Measurements from ENCODE around the gene KISS1. TPM values are rescaled to one million over a fixed set of nuclear protein-coding genes. Genes with fewer than 3 reads are reported as not detected.

Gene KISS1
- polyA plus RNA-seq, 1 donor (not counting 4 experiments of a cell fraction or from before 2014, with no cell fraction given): not detected

GRCh38 chr1:204161609-204162493 lies 34.4 kb downstream of the KISS1 start:
- Histone ChIP-seq H3K79me2 (ENCODE audit: control insufficient read depth, insufficient read depth, low read length) (no peaks in the 10 kb centered on the region), H2AFZ (ENCODE audit: control insufficient read depth, low read length) (peak overlapping the region; percentile 10)

GRCh38 chr1:204157962-204158361 lies 38.3 kb downstream of the KISS1 start:
- H3K9me3 ChIP-seq (ENCODE audit: control insufficient read depth, low read depth, low read length): no peaks in the 10 kb centered on the region
- no peaks in the 10 kb centered on the region for H3K79me2 ChIP-seq (ENCODE audit: control insufficient read depth, insufficient read depth, low read length)
- no peaks in the 10 kb centered on the region for H3K27me3 ChIP-seq (ENCODE audit: control insufficient read depth, extremely low read depth, insufficient read depth, low read length)
- no peak for TF ChIP-seq EZH2 (IDR thresholded peaks at IDR 0.05; ENCODE audit: low read length)
- no peak for TF ChIP-seq CTCF (optimal IDR thresholded peaks at IDR 0.05 in 1 of 3, IDR thresholded peaks at IDR 0.05 in 1 of 3, conservative IDR thresholded peaks at IDR 0.05 in 1 of 3; ENCODE audit: extremely low read depth in 1 of 3, insufficient read depth in 2 of 3, low read length in 3 of 3)
- no peaks in the 10 kb centered on the region for H3K36me3 ChIP-seq (ENCODE audit: control insufficient read depth in 2 of 2, extremely low read depth in 1 of 2, insufficient read depth in 2 of 2, low read length in 2 of 2)
- H2AFZ ChIP-seq (ENCODE audit: control insufficient read depth, low read length): no peak overlapping the region
- no peak for FAIRE-seq
- peaks cover 23% of the 10 kb centered on the region for H3K4me1 ChIP-seq (ENCODE audit: control insufficient read depth, extremely low read depth, insufficient read depth, low read length)
- DNase-seq (ENCODE audit: low read depth, low spot score): no peak
- H3K27ac ChIP-seq (ENCODE audit: control insufficient read depth, insufficient read depth, low read length): no peak overlapping the region
- H3K9me1 ChIP-seq (ENCODE audit: control insufficient read depth, extremely low read depth, insufficient read depth, low read length): no peaks in the 10 kb centered on the region
- H4K20me1 ChIP-seq (ENCODE audit: control insufficient read depth, extremely low read depth, insufficient read depth, low read length): no peaks in the 10 kb centered on the region
- no peak overlapping the region for H3K4me2 ChIP-seq (ENCODE audit: control insufficient read depth, extremely low read depth, insufficient read depth, low read depth, low read length)
- dilution Hi-C loops (cut with MboI; ENCODE audit: extremely low pct_ligation_motif_present, low sequenced_read_pairs): no loop called here
- no peak overlapping the region for H3K9ac ChIP-seq (ENCODE audit: control insufficient read depth, extremely low read depth, insufficient read depth, low read length)
- no peak overlapping the region for H3K4me3 ChIP-seq (ENCODE audit: control insufficient read depth in 2 of 3, extremely low read depth in 1 of 3, insufficient read depth in 2 of 3, low read depth in 1 of 3, low read length in 3 of 3)

More at GRCh38 chr1:204161609-204162493, 34.4 kb downstream of the KISS1 start:
- Histone ChIP-seq H3K27ac (ENCODE audit: control insufficient read depth, insufficient read depth, low read length) (no peak overlapping the region), H3K9ac (ENCODE audit: control insufficient read depth, extremely low read depth, insufficient read depth, low read length) (no peak overlapping the region), H3K36me3 (ENCODE audit: control insufficient read depth in 2 of 2, extremely low read depth in 1 of 2, insufficient read depth in 2 of 2, low read length in 2 of 2) (no peaks in the 10 kb centered on the region), H4K20me1 (ENCODE audit: control insufficient read depth, extremely low read depth, insufficient read depth, low read length) (no peaks in the 10 kb centered on the region), H3K4me2 (ENCODE audit: control insufficient read depth, extremely low read depth, insufficient read depth, low read depth, low read length) (peak overlapping the region; percentile 33), H3K4me3 (ENCODE audit: control insufficient read depth in 2 of 3, extremely low read depth in 1 of 3, insufficient read depth in 2 of 3, low read depth in 1 of 3, low read length in 3 of 3) (no peak overlapping the region), H3K9me3 (ENCODE audit: control insufficient read depth, low read depth, low read length) (no peaks in the 10 kb centered on the region), H3K27me3 (ENCODE audit: control insufficient read depth, extremely low read depth, insufficient read depth, low read length) (no peaks in the 10 kb centered on the region), H3K4me1 (ENCODE audit: control insufficient read depth, extremely low read depth, insufficient read depth, low read length) (peaks cover 8% of the 10 kb centered on the region), H3K9me1 (ENCODE audit: control insufficient read depth, extremely low read depth, insufficient read depth, low read length) (no peaks in the 10 kb centered on the region)
- FAIRE-seq (no peak), DNase-seq (ENCODE audit: low read depth, low spot score) (no peak)
- dilution Hi-C loops (cut with MboI; ENCODE audit: extremely low pct_ligation_motif_present, low sequenced_read_pairs): no loop called here
- no peak for TF ChIP-seq EZH2 (IDR thresholded peaks at IDR 0.05; ENCODE audit: low read length)
- TF ChIP-seq CTCF (optimal IDR thresholded peaks at IDR 0.05 in 1 of 3, IDR thresholded peaks at IDR 0.05 in 1 of 3, conservative IDR thresholded peaks at IDR 0.05 in 1 of 3; ENCODE audit: extremely low read depth in 1 of 3, insufficient read depth in 2 of 3, low read length in 3 of 3): no peak
